Neural cell (in vitro differentiated cells): ENCODE data around the gene CERS2.

Experiments used
- CTCF ChIP-seq: fragments of 450-650 bp; IDR thresholded peaks from 2 replicates; pipeline ENCODE4 v1.5.1; 2014; ENCODE audit warnings: antibody characterized with exemption, mild to moderate bottlenecking, moderate library complexity; ENCODE audit not compliant: poor library complexity, severe bottlenecking
- EP300 ChIP-seq: fragments of 450-650 bp; conservative IDR thresholded peaks from 2 replicates; pipeline ENCODE4 v1.6.1; 2014; ENCODE audit warnings: antibody characterized with exemption, mild to moderate bottlenecking, moderate library complexity; ENCODE audit not compliant: poor library complexity, severe bottlenecking
- EZH2 ChIP-seq: fragments of 200-600, 300-800 bp; shearing (Covaris generic), sonication (generic); IDR thresholded peaks from 2 replicates; pipeline ENCODE4 v1.6.1; 2014; ENCODE audit warnings: antibody characterized with exemption, low read length, borderline replicate concordance, mild to moderate bottlenecking; ENCODE audit not compliant: insufficient read depth, poor library complexity, severe bottlenecking
- MXI1 ChIP-seq: fragments of 450-650 bp; conservative IDR thresholded peaks from 2 replicates; pipeline ENCODE4 v1.6.1; 2014; ENCODE audit warnings: antibody characterized with exemption, mild to moderate bottlenecking; ENCODE audit not compliant: poor library complexity, severe bottlenecking
- POLR2AphosphoS5 ChIP-seq: IDR thresholded peaks from 2 replicates; pipeline ENCODE4 v1.6.1; 2012
- RAD21 ChIP-seq: fragments of 450-650 bp; conservative IDR thresholded peaks from 2 replicates; pipeline ENCODE4 v1.6.1; 2014; ENCODE audit warnings: antibody characterized with exemption, mild to moderate bottlenecking, moderate library complexity
- REST ChIP-seq: IDR thresholded peaks from 2 replicates; pipeline ENCODE4 v1.6.1; 2012; ENCODE audit warnings: borderline replicate concordance
- SMC3 ChIP-seq: fragments of 450-650 bp; conservative IDR thresholded peaks from 2 replicates; pipeline ENCODE4 v1.6.1; 2014; ENCODE audit warnings: antibody characterized with exemption, mild to moderate bottlenecking, moderate library complexity; ENCODE audit not compliant: poor library complexity
- TAF1 ChIP-seq: IDR thresholded peaks from 2 replicates; pipeline ENCODE4 v1.6.1; 2012; ENCODE audit warnings: low read depth

GRCh38 chr1:151002051-151002450 lies 27.4 kb upstream of the CERS2 start:
- no peak for TF ChIP-seq CTCF
- TF ChIP-seq POLR2AphosphoS5: no peak
- TF ChIP-seq RAD21: no peak
- no peak for TF ChIP-seq EZH2
- TF ChIP-seq TAF1: no peak
- TF ChIP-seq EP300: no peak
- TF ChIP-seq REST: no peak
- no peak for TF ChIP-seq MXI1
- TF ChIP-seq SMC3: no peak
